IPS-15b (cell line): ENCODE results near the gene PPL.
"Not testable (repeated sequence)": the region's sequence is repeated elsewhere in the genome, so short reads cannot be mapped to it uniquely, and the experiment has no call there.

Source experiments
- H3K27me3 ChIP-seq: one replicate; pipeline ENCODE4 v1.6.1; 2013; ENCODE audit warnings: low read length; ENCODE audit not compliant: control insufficient read depth, insufficient read depth
- H3K36me3 ChIP-seq: one replicate; pipeline ENCODE4 v1.6.1; 2013; ENCODE audit warnings: low read length; ENCODE audit not compliant: control insufficient read depth, insufficient read depth
- H3K4me1 ChIP-seq: one replicate; pipeline ENCODE4 v1.6.1; 2013; ENCODE audit warnings: mild to moderate bottlenecking, low read length; ENCODE audit not compliant: control insufficient read depth, insufficient read depth
- H3K4me3 ChIP-seq: one replicate; pipeline ENCODE4 v1.5.1; 2013; ENCODE audit warnings: low read depth, low read length
- H3K9ac ChIP-seq: one replicate; pipeline ENCODE4 v1.6.1; 2013; ENCODE audit warnings: low read depth, mild to moderate bottlenecking, low read length
- H3K9me3 ChIP-seq: one replicate; pipeline ENCODE4 v1.6.1; 2013; ENCODE audit warnings: mild to moderate bottlenecking, low read length; ENCODE audit not compliant: control insufficient read depth, insufficient read depth

PPL gene

GRCh38 chr16:4898811-4899473, 38.0 kb downstream of the PPL start:
- no peak overlapping the region for H3K9ac ChIP-seq
- no peak overlapping the region for H3K4me3 ChIP-seq
- H3K9me3 ChIP-seq: no peaks in the 10 kb centered on the region
- H3K36me3 ChIP-seq: peaks cover 49% of the 10 kb centered on the region
- no peaks in the 10 kb centered on the region for H3K27me3 ChIP-seq
- no peaks in the 10 kb centered on the region for H3K4me1 ChIP-seq

DNA sequence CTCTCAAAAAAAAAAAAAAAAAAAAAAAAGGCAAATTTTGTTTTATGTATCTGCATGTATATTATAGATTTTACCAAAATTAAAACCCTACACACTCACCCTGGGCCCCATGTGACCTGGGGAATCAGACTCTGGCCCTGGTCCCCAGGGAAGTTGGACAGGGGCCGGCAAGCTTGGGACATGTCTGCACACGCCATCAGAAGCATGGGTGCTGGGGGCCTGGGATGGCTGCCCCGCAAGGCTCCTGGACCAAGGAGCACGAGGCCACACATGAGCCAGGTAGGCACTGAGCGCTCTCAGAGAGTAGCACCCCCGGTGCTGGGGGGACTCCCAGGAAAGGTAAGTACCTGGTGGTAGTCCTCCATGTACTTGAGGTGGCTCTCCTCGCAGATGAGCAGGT, 39.6 kb downstream of the PPL start:
- H3K36me3 ChIP-seq: peaks cover 59% of the 10 kb centered on the region
- no peaks in the 10 kb centered on the region for H3K4me1 ChIP-seq
- no peaks in the 10 kb centered on the region for H3K27me3 ChIP-seq
- H3K4me3 ChIP-seq: no peak overlapping the region
- no peaks in the 10 kb centered on the region for H3K9me3 ChIP-seq
- H3K9ac ChIP-seq: no peak overlapping the region

DNA sequence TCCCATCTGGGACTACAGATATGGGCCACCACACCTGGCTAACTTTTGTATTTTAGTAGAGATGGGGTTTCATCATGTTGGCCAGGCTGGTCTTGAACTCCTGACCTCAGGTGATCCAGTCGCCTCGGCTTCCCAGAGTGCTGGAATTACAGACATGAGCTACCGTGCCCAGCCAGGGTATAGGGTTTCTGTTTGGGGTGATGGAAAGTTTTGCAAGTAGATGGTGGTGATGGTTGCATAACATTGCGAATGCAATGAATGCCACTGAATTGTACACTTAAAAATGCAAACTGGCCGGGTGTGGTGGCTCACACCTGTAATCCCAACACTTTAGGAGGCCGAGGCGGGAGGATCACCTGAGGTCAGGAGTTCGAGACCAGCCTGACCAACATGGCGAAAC, 40.2 kb downstream of the PPL start:
- peaks cover 58% of the 10 kb centered on the region for H3K36me3 ChIP-seq
- H3K9me3 ChIP-seq, H3K27me3 ChIP-seq, H3K4me1 ChIP-seq, H3K9ac ChIP-seq, H3K4me3 ChIP-seq: not testable (repeated sequence)

GRCh38 chr16:4895366-4895765, 41.6 kb downstream of the PPL start:
- Histone ChIP-seq H3K9ac (no peak overlapping the region), H3K36me3 (peaks cover 57% of the 10 kb centered on the region), H3K9me3 (no peaks in the 10 kb centered on the region)

GRCh38 chr16:4894276-4895150, 42.4 kb downstream of the PPL start:
- H3K9ac ChIP-seq: no peak overlapping the region
- no peak overlapping the region for H3K4me3 ChIP-seq
- H3K27me3 ChIP-seq: no peaks in the 10 kb centered on the region
- no peaks in the 10 kb centered on the region for H3K4me1 ChIP-seq
- no peaks in the 10 kb centered on the region for H3K9me3 ChIP-seq
- peaks cover 64% of the 10 kb centered on the region for H3K36me3 ChIP-seq

More at GRCh38 chr16:4895366-4895765, 41.6 kb downstream of the PPL start:
- no peaks in the 10 kb centered on the region for H3K4me1 ChIP-seq
- H3K4me3 ChIP-seq: no peak overlapping the region
- H3K27me3 ChIP-seq: no peaks in the 10 kb centered on the region

DNA sequence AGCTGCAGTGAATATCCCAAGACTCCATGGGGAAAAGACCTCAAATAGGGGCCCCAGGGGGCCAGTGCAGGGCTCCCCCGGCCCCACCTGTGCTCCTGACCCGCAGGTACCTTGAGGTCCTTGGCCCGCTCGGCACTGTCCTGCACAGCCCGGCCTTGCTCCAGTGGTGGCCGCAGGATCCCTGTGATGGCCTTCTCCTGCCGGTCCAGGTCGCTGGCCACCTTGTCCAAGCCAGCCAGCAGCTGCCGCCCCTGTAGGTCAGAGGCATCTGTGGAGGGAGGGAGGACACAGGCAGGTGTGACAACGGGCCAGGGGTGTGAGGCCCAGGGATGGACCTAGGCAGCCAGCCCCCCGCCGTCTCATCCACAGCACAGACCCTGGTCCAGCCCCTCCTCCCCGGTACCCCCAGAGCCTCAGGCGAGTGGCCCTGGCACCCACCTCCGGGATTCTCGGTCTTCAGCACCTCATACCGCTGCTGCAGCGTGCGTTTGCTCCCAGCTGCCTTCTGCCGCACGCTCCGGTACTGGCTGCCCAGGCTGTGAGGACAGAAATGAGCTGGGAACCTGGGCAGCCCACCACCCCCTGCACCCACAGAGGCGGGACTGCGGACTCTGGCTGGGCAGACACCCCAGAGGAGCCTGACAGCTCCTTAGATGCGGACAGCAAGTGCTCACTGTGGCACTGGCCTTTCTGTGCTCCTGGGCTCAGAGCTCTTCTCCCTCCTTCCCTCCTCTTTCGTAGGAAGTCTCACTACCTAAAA, 43.7 kb downstream of the PPL start:
- H3K9ac ChIP-seq: no peak overlapping the region
- H3K27me3 ChIP-seq: no peaks in the 10 kb centered on the region
- no peak overlapping the region for H3K4me3 ChIP-seq
- peaks cover 71% of the 10 kb centered on the region for H3K36me3 ChIP-seq
- no peaks in the 10 kb centered on the region for H3K9me3 ChIP-seq
- H3K4me1 ChIP-seq: no peaks in the 10 kb centered on the region

- Histone ChIP-seq H3K9ac (no peak overlapping the region), H3K36me3 (peaks cover 73% of the 10 kb centered on the region), H3K27me3 (no peaks in the 10 kb centered on the region), H3K9me3 (no peaks in the 10 kb centered on the region), H3K4me1 (no peaks in the 10 kb centered on the region), H3K4me3 (no peak overlapping the region)
Observed at GRCh38 chr16:4892361-4893102, 44.4 kb downstream of the PPL start.

DNA sequence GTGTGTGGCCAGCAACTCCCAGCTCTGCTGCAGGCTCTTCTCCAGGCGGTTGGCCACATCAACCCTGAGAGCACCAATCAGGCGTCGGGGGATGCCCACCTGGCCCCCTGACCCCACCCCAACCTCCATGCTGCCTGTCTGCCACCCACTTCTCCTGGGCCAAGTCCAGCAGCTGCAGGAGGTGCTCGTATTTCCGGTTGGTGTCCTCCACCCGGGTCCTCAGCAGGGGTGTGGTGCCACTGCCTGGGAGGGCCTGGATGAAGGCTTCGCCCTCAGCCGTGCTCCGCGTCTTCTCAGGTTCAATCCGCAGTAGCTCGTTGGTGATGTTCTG, 45.1 kb downstream of the PPL start:
- Histone ChIP-seq H3K9ac (no peak overlapping the region), H3K27me3 (no peaks in the 10 kb centered on the region), H3K9me3 (no peaks in the 10 kb centered on the region), H3K36me3 (peaks cover 76% of the 10 kb centered on the region), H3K4me1 (no peaks in the 10 kb centered on the region), H3K4me3 (no peak overlapping the region)

- Histone ChIP-seq H3K4me1 (no peaks in the 10 kb centered on the region), H3K4me3 (no peak overlapping the region), H3K9me3 (no peaks in the 10 kb centered on the region), H3K9ac (no peak overlapping the region), H3K27me3 (no peaks in the 10 kb centered on the region), H3K36me3 (peaks cover 81% of the 10 kb centered on the region)
Observed at GRCh38 chr16:4891097-4891885, 45.7 kb downstream of the PPL start.

DNA sequence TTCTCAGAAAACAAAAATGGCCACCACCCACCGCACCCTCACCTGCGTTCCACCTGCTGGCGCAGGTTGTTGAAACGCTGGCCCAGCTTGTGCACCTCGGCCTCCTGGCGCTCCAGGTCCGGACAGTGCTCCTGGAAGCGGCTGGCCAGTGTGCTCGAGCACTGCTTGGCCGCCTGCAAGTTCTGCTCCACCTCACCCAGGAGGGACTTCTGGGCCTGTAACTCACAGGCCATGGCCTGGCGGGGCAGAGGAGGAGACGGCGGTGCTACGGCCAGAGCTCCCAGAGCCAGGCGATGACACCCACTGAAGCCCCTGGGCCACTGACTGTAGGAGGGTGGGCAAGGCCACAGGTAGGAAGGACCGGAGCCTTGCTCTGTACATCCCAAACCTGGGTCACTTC, 46.3 kb downstream of the PPL start:
- H3K4me1 ChIP-seq: no peaks in the 10 kb centered on the region

DNA sequence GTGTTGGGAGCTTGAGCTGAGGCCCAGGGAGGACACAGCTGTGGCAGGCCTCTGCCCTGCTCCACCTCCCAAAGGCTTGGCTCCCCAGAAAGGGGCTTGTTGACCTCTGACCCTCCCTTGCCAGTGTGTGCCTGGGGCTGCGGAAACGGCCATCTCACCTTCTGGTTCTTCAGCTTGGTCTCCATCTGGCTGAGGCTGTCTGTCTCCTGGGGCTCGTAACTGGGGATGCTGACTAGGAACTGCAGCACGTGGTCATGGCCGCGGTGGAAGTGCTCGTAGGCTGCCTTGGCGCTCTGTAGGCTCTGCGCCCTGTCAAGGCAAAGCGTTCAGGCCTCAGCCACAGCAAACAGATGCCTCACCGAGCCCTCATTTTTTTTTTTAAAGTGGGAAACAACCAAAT, 46.9 kb downstream of the PPL start:
- Histone ChIP-seq H3K4me3 (no peak overlapping the region), H3K27me3 (no peaks in the 10 kb centered on the region), H3K36me3 (peaks cover 84% of the 10 kb centered on the region), H3K9me3 (no peaks in the 10 kb centered on the region), H3K9ac (no peak overlapping the region), H3K4me1 (no peaks in the 10 kb centered on the region)

More for the DNA sequence above, 46.3 kb downstream of the PPL start:
- Histone ChIP-seq H3K9ac (no peak overlapping the region), H3K9me3 (no peaks in the 10 kb centered on the region), H3K36me3 (peaks cover 84% of the 10 kb centered on the region), H3K4me3 (no peak overlapping the region), H3K27me3 (no peaks in the 10 kb centered on the region)
